HepG2 (cell line): Measurements from ENCODE around the gene HIPK2. TPM values are rescaled to one million over a fixed set of nuclear protein-coding genes. Genes with fewer than 3 reads are reported as not detected.

ENCODE experiments used
- CHD4 ChIP-seq: fragments of 200-600 bp; sonication (generic); IDR thresholded peaks from 2 replicates; pipeline ENCODE4 v1.7.0; 2017; ENCODE audit warnings: mild to moderate bottlenecking, low read length, borderline replicate concordance
- DDIT3 ChIP-seq: sonication (generic); formaldehyde crosslinking; IDR thresholded peaks from 2 replicates; pipeline ENCODE4 v1.4.0; 2020; ENCODE audit warnings: mild to moderate bottlenecking, missing genetic modification reagents
- GATA4 ChIP-seq: sonication (generic); IDR thresholded peaks from 2 replicates; pipeline ENCODE4 v1.6.1; 2016; ENCODE audit warnings: antibody characterized with exemption, low read depth, borderline replicate concordance
- HOXD1 ChIP-seq: sonication (generic); formaldehyde crosslinking; IDR thresholded peaks from 2 replicates; pipeline ENCODE4 v1.5.0; 2020; ENCODE audit warnings: missing genetic modification reagents
- KLF11 ChIP-seq: IDR thresholded peaks from 2 replicates; pipeline ENCODE4 v1.6.1; 2016; ENCODE audit warnings: missing compliant biosample characterization
- MYNN ChIP-seq: sonication (generic); formaldehyde crosslinking; IDR thresholded peaks from 2 replicates; pipeline ENCODE4 v1.4.0; 2020; ENCODE audit warnings: mild to moderate bottlenecking, low read depth, missing genetic modification reagents
- PAXIP1 ChIP-seq: sonication (generic); formaldehyde crosslinking; conservative IDR thresholded peaks from 2 replicates; pipeline ENCODE4 v1.4.0; 2020; ENCODE audit warnings: mild to moderate bottlenecking, missing genetic modification reagents, moderate library complexity
- PLRG1 ChIP-seq: fragments of 450-650 bp; conservative IDR thresholded peaks from 2 replicates; pipeline ENCODE4 v1.6.1; 2016
- RCOR2 ChIP-seq: IDR thresholded peaks from 2 replicates; pipeline ENCODE4 v1.6.1; 2016; ENCODE audit warnings: missing biosample characterization, missing genetic modification reagents
- SKIL ChIP-seq: sonication (generic); formaldehyde crosslinking; IDR thresholded peaks from 2 replicates; pipeline ENCODE4 v1.8.0; 2022; ENCODE audit warnings: missing genetic modification reagents, mild to moderate bottlenecking, moderate library complexity, borderline replicate concordance
- SNAI1 ChIP-seq: sonication (generic); formaldehyde crosslinking; IDR thresholded peaks from 2 replicates; pipeline ENCODE4 v1.5.0; 2020; ENCODE audit warnings: mild to moderate bottlenecking, missing genetic modification reagents, borderline replicate concordance
- SYNCRIP ChIP-seq: fragments of 200-400 bp; formaldehyde crosslinking; IDR thresholded peaks from 2 replicates; pipeline ENCODE4 v1.6.1; 2018; ENCODE audit warnings: mild to moderate bottlenecking, low read depth, low read length; ENCODE audit not compliant: insufficient read depth
- TEAD3 ChIP-seq: optimal IDR thresholded peaks from 2 replicates; pipeline ENCODE3; 2016; ENCODE audit warnings: borderline replicate concordance
- ZBTB3 ChIP-seq: sonication (generic); formaldehyde crosslinking; IDR thresholded peaks from 2 replicates; pipeline ENCODE4 v1.4.0; 2020; ENCODE audit warnings: low read depth, mild to moderate bottlenecking, moderate library complexity, missing genetic modification reagents, borderline replicate concordance
- ZBTB43 ChIP-seq: sonication (generic); formaldehyde crosslinking; conservative IDR thresholded peaks from 2 replicates; pipeline ENCODE4 v1.4.0; 2020; ENCODE audit warnings: missing genetic modification reagents
- ZFP36 ChIP-seq: fragments of 150-350 bp; IDR thresholded peaks from 2 replicates; pipeline ENCODE4 v1.6.1; 2018; ENCODE audit warnings: borderline replicate concordance, low read length, low read depth; ENCODE audit not compliant: partially characterized antibody
- ZNF326 ChIP-seq: sonication (generic); formaldehyde crosslinking; IDR thresholded peaks from 2 replicates; pipeline ENCODE4 v1.4.0; 2020; ENCODE audit warnings: missing genetic modification reagents, borderline replicate concordance
- ZNF552 ChIP-seq: sonication (generic); formaldehyde crosslinking; IDR thresholded peaks from 2 replicates; pipeline ENCODE4 v1.9.0; 2022; ENCODE audit warnings: missing genetic modification reagents, mild to moderate bottlenecking, borderline replicate concordance
- ZNF660 ChIP-seq: sonication (generic); formaldehyde crosslinking; IDR thresholded peaks from 2 replicates; pipeline ENCODE4 v1.5.1; 2020; ENCODE audit warnings: mild to moderate bottlenecking, low read depth, missing genetic modification reagents, borderline replicate concordance
- ZNF678 ChIP-seq: sonication (generic); formaldehyde crosslinking; IDR thresholded peaks from 2 replicates; pipeline ENCODE4 v1.4.0; 2020; ENCODE audit warnings: mild to moderate bottlenecking, missing genetic modification reagents
- ZNF746 ChIP-seq: sonication (generic); formaldehyde crosslinking; IDR thresholded peaks from 2 replicates; pipeline ENCODE4 v1.8.0; 2022; ENCODE audit warnings: mild to moderate bottlenecking, missing genetic modification reagents
- ZNF766 ChIP-seq: sonication (generic); formaldehyde crosslinking; IDR thresholded peaks from 2 replicates; pipeline ENCODE4 v1.5.0; 2020; ENCODE audit warnings: missing genetic modification reagents, borderline replicate concordance
- ZNF841 ChIP-seq: sonication (generic); formaldehyde crosslinking; IDR thresholded peaks from 2 replicates; pipeline ENCODE4 v1.8.1; 2023; ENCODE audit warnings: missing genetic modification reagents, borderline replicate concordance
- polyA plus RNA-seq, 8 experiments: library from polyadenylated mRNA; depleted of rRNA in 3 of 8; stranded (reverse) in 7 of 8; unstranded in 1 of 8; fragments of >200 nt; fragmentation: Illumina TruSeq in 4 of 8; extraction: Trizol in 4 of 8; gene quantifications; 2 replicates each; pipeline versions ENCODE4 v1.2.1 to v1.2.3, GENCODE V29; 2011 to 2016; ENCODE audit warnings: low read depth in 4 of 8, missing spikeins in 1 of 8, mixed read lengths in 1 of 8; ENCODE audit not compliant: insufficient read depth in 1 of 8
- total RNA-seq, 5 experiments: library from RNA; depleted of rRNA; stranded (reverse); fragments of >200 nt; fragmentation: Illumina TruSeq; extraction: Trizol; gene quantifications; 2 replicates each; pipeline ENCODE4 v1.2.3, GENCODE V29; 2016; ENCODE audit warnings: low read depth in 1 of 5

HIPK2 gene
- total and polyA plus RNA-seq, 2 of the 13 experiments (the other 11 are each of a cell fraction or from before 2014, with no cell fraction given), result 14.4 to 20.2 TPM

GRCh38 chr7:139777948-139778841, at the start of gene HIPK2 (continued):
- TF ChIP-seq SYNCRIP, result no peak
- TF ChIP-seq MYNN, result no peak
- TF ChIP-seq ZNF678, result no peak
- TF ChIP-seq HOXD1, result no peak
- no peak; the same call in 1 of the 2 replicates for TF ChIP-seq ZBTB43 (CRISPR knock-in tag)
- TF ChIP-seq KLF11 (CRISPR knock-in tag), result no peak
- TF ChIP-seq ZNF326 (CRISPR knock-in tag), result no peak
- TF ChIP-seq SKIL (CRISPR knock-in tag), result no peak
- TF ChIP-seq TEAD3, result no peak
- TF ChIP-seq ZNF552 (CRISPR knock-in tag), result no peak
- no peak; the same call in 1 of the 2 replicates for TF ChIP-seq ZNF746
- TF ChIP-seq PLRG1, result no peak
- no peak for TF ChIP-seq ZNF841
- TF ChIP-seq SNAI1 (CRISPR knock-in tag), result no peak
- no peak; the same call in 1 of the 2 replicates for TF ChIP-seq PAXIP1 (CRISPR knock-in tag)
- no peak for TF ChIP-seq DDIT3 (CRISPR knock-in tag)
- TF ChIP-seq RCOR2, result no peak
- no peak for TF ChIP-seq ZNF660 (CRISPR knock-in tag)
- no peak for TF ChIP-seq ZBTB3 (CRISPR knock-in tag)
- TF ChIP-seq ZNF766 (CRISPR knock-in tag), result no peak
- no peak for TF ChIP-seq GATA4
- TF ChIP-seq CHD4, result no peak
- no peak for TF ChIP-seq ZFP36
